H1 (cell line): ENCODE results near the gene CCR1. TPM values are rescaled to one million over a fixed set of nuclear protein-coding genes. Genes with fewer than 3 reads are reported as not detected.

Source experiments
- CTCF ChIA-PET: fragments of 300-600 bp; sonication (Branson Sonifier 250); formaldehyde crosslinking; loops from one replicate; lab custom pipeline; 2021; ENCODE audit not compliant: partially characterized antibody; lab: Charles Lee
- POLR2A ChIA-PET: fragments of 300-600 bp; sonication (Branson Sonifier 250); formaldehyde crosslinking; loops from one replicate; lab custom pipeline; 2021; ENCODE audit warnings: inconsistent platforms; ENCODE audit not compliant: partially characterized antibody; lab: Charles Lee
- DNase-seq, 2 experiments: peaks; one replicate each; pipeline versions ENCODE4 v3.0.0 to v3.0.0-alpha.2; 2010 to 2022; ENCODE audit warnings: low spot score in 2 of 2, low read depth in 1 of 2, mixed read lengths in 1 of 2
- FAIRE-seq: peaks from 2 replicates; lab custom pipeline; 2011; peaks lifted over from hg19 to GRCh38; lab: Jason Lieb, UNC
- H2AFZ ChIP-seq: 2 replicates; pipeline ENCODE4 v1.8.1; 2012; ENCODE audit warnings: low read length, inconsistent platforms
- H2AK5ac ChIP-seq: 2 replicates; pipeline ENCODE4 v1.6.1; 2013; ENCODE audit warnings: low read depth, low read length
- H2BK120ac ChIP-seq: replicated peaks from 2 replicates; pipeline ENCODE3; 2013; ENCODE audit warnings: low read depth, low read length, inconsistent platforms
- H2BK12ac ChIP-seq: 2 replicates; pipeline ENCODE4 v1.6.1; 2013; ENCODE audit warnings: low read depth, low read length
- H2BK15ac ChIP-seq: 2 replicates; pipeline ENCODE4 v1.6.1; 2013; ENCODE audit warnings: low read length
- H2BK20ac ChIP-seq: 2 replicates; pipeline ENCODE4 v1.6.1; 2013; ENCODE audit warnings: low read length
- H2BK5ac ChIP-seq: 2 replicates; pipeline ENCODE4 v1.6.1; 2013; ENCODE audit warnings: low read depth, low read length
- H3K14ac ChIP-seq: 2 replicates; pipeline ENCODE4 v1.6.1; 2013; ENCODE audit warnings: inconsistent platforms; ENCODE audit not compliant: insufficient read length
- H3K18ac ChIP-seq: 2 replicates; pipeline ENCODE4 v1.6.1; 2013; ENCODE audit warnings: low read length; ENCODE audit errors: extremely low read depth
- H3K23ac ChIP-seq: 2 replicates; pipeline ENCODE4 v1.6.1; 2013; ENCODE audit warnings: inconsistent platforms; ENCODE audit not compliant: insufficient read length
- H3K23me2 ChIP-seq: 2 replicates; pipeline ENCODE4 v1.6.1; 2013; ENCODE audit warnings: low read depth, low read length
- H3K27ac ChIP-seq: 2 replicates; pipeline ENCODE4 v1.6.1; 2011; ENCODE audit warnings: low read depth, low read length, inconsistent platforms
- H3K27me3 ChIP-seq, 4 experiments: replicated peaks in 1 of 4; 1 replicate in 1 of 4; 2 replicates in 3 of 4; pipeline versions ENCODE4 v1.6.1 to v1.8.1; 2011 to 2013; ENCODE audit warnings: low read length in 3 of 4, mild to moderate bottlenecking in 3 of 4, inconsistent platforms in 2 of 4, mixed read lengths in 2 of 4, moderate library complexity in 1 of 4; ENCODE audit not compliant: control insufficient read depth in 3 of 4, insufficient read depth in 3 of 4; ENCODE audit errors: extremely low read depth in 1 of 4
- H3K36me3 ChIP-seq, 4 experiments: 2 replicates each; pipeline versions ENCODE4 v1.6.1 to v1.8.1; 2011 to 2013; ENCODE audit warnings: mild to moderate bottlenecking in 4 of 4, low read length in 3 of 4, moderate library complexity in 2 of 4, control low read depth in 1 of 4, inconsistent platforms in 1 of 4; ENCODE audit not compliant: insufficient read depth in 4 of 4, control insufficient read depth in 2 of 4
- H3K4ac ChIP-seq: replicated peaks from 2 replicates; pipeline ENCODE3; 2013; ENCODE audit warnings: low read length, low read depth, mixed read lengths, inconsistent platforms; ENCODE audit not compliant: insufficient read length
- H3K4me1 ChIP-seq, 4 experiments: replicated peaks in 1 of 4; 1 replicate in 1 of 4; 2 replicates in 3 of 4; pipeline versions ENCODE4 v1.6.1 to v1.8.1; 2011 to 2013; ENCODE audit warnings: low read length in 3 of 4, inconsistent platforms in 2 of 4, mixed read lengths in 1 of 4; ENCODE audit not compliant: insufficient read depth in 4 of 4, control insufficient read depth in 3 of 4
- H3K4me2 ChIP-seq, 2 experiments: 2 replicates each; pipeline versions ENCODE4 v1.6.1 to v1.8.1; 2011 to 2013; ENCODE audit warnings: low read depth in 2 of 2, low read length in 2 of 2, control low read depth in 1 of 2, inconsistent platforms in 1 of 2, mild to moderate bottlenecking in 1 of 2; ENCODE audit not compliant: insufficient read depth in 1 of 2
- H3K4me3 ChIP-seq, 4 experiments: fragments of 200-600, 300-600 bp in 1 of 4; sonication (generic), shearing (Covaris generic), sonication (Bioruptor Twin) in 1 of 4; 2 replicates each; pipeline versions ENCODE4 v1.5.1 to v1.8.1; 2011 to 2016; ENCODE audit warnings: low read length in 4 of 4, low read depth in 3 of 4, control low read depth in 2 of 4, inconsistent platforms in 2 of 4, mild to moderate bottlenecking in 2 of 4, mixed read lengths in 1 of 4, moderate library complexity in 1 of 4; ENCODE audit not compliant: insufficient read depth in 2 of 4; ENCODE audit errors: extremely low read depth in 1 of 4
- H3K56ac ChIP-seq: replicated peaks from 2 replicates; pipeline ENCODE3; 2013; ENCODE audit warnings: low read depth, mild to moderate bottlenecking, mixed read lengths, low read length, inconsistent platforms; ENCODE audit not compliant: insufficient read length
- H3K79me1 ChIP-seq: 2 replicates; pipeline ENCODE4 v1.6.1; 2013; ENCODE audit warnings: low read depth, low read length, control low read depth
- H3K79me2 ChIP-seq, 2 experiments: 2 replicates each; pipeline versions ENCODE4 v1.6.1 to v1.8.1; 2012 to 2013; ENCODE audit warnings: low read length in 2 of 2, mild to moderate bottlenecking in 2 of 2, inconsistent platforms in 1 of 2; ENCODE audit not compliant: insufficient read depth in 2 of 2, control insufficient read depth in 1 of 2
- H3K9ac ChIP-seq, 4 experiments: replicated peaks in 1 of 4; 1 replicate in 1 of 4; 2 replicates in 3 of 4; pipeline versions ENCODE4 v1.6.1 to v1.8.1; 2011 to 2013; ENCODE audit warnings: low read depth in 3 of 4, low read length in 3 of 4, control low read depth in 2 of 4, mild to moderate bottlenecking in 2 of 4, moderate library complexity in 2 of 4, inconsistent platforms in 1 of 4; ENCODE audit errors: extremely low read depth in 1 of 4
- H3K9me3 ChIP-seq, 2 experiments: 2 replicates each; pipeline versions ENCODE4 v1.6.1 to v1.8.1; 2012 to 2013; ENCODE audit warnings: mild to moderate bottlenecking in 2 of 2, moderate library complexity in 2 of 2, control low read depth in 1 of 2, inconsistent platforms in 1 of 2, low read depth in 1 of 2, low read length in 1 of 2, mixed read lengths in 1 of 2; ENCODE audit not compliant: insufficient read depth in 2 of 2
- H4K20me1 ChIP-seq, 2 experiments: replicated peaks in 1 of 2; 2 replicates each; pipeline versions ENCODE3 to v1.8.1; 2011 to 2013; ENCODE audit warnings: inconsistent platforms in 2 of 2, low read length in 2 of 2, mild to moderate bottlenecking in 1 of 2; ENCODE audit not compliant: insufficient read depth in 2 of 2, control insufficient read depth in 1 of 2
- H4K5ac ChIP-seq: 2 replicates; pipeline ENCODE4 v1.6.1; 2013; ENCODE audit warnings: low read length, low read depth, mixed read lengths, inconsistent platforms; ENCODE audit not compliant: insufficient read length
- H4K8ac ChIP-seq: 2 replicates; pipeline ENCODE4 v1.8.0; 2013; ENCODE audit warnings: mild to moderate bottlenecking, moderate library complexity, low read length, inconsistent platforms; ENCODE audit not compliant: insufficient read depth; ENCODE audit errors: extremely low read depth
- H4K91ac ChIP-seq: replicated peaks from 2 replicates; pipeline ENCODE3; 2013; ENCODE audit warnings: low read length, mixed read lengths, inconsistent platforms; ENCODE audit not compliant: insufficient read length
- WGBS, 2 experiments: shearing (Covaris generic) in 1 of 2; methylation state at CpG; one replicate each; pipeline versions ENCODE4 v1.1.6 to v1.1.7; 2013 to 2015; ENCODE audit warnings: low lambda C conversion rate in 2 of 2, mixed read lengths in 2 of 2, inconsistent platforms in 1 of 2, low coverage in 1 of 2, missing lambda C conversion rate in 1 of 2; ENCODE audit not compliant: insufficient replicate concordance in 2 of 2, insufficient coverage in 1 of 2, insufficient read length in 1 of 2; ENCODE audit errors: extremely low coverage in 1 of 2, missing lambda C conversion rate in 1 of 2; 5-methylcytosine and 5-hydroxymethylcytosine counted together
- polyA plus RNA-seq, 7 experiments: library from polyadenylated mRNA; depleted of rRNA in 3 of 7; stranded (reverse) in 5 of 7; unstranded in 2 of 7; fragments of >200 nt in 5 of 7; fragments of 200-250 nt in 2 of 7; gene quantifications; 1 replicate in 5 of 7; 2 replicates in 1 of 7; 4 replicates in 1 of 7; pipeline versions ENCODE4 v1.2.1 to v1.2.3, GENCODE V29; 2011 to 2013; ENCODE audit warnings: missing spikeins in 2 of 7, mixed read lengths in 2 of 7
- total RNA-seq: library from RNA; stranded (reverse); fragmentation: NEBNext Ultra II Directional; extraction: Animal tissue kit (Norgen Biotek cat#: 25700); gene quantifications from 2 replicates; pipeline ENCODE4 v1.2.1, GENCODE V29; 2021

The CCR1 gene
- total and polyA plus RNA-seq, 2 of the 8 experiments (the other 6 are each of a cell fraction or from before 2014, with no cell fraction given) = not detected

DNA sequence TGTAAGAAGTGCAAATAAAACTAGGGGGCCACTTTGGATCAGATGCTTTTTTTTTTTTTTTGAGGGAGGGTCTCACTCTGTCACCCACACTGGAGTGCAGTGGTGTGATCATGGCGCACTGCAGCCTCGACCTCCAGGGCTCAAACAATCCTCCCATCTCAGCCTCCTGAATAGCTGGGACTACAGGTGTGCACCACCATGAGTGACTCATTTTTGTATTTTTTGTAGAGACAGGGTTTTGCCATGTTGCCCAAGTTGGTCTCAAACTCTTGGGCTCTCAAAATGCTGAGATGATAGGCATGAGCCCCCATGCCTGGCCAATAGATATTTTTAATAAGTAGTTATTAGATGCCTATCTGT, 20.8 kb downstream of the CCR1 start:
- H4K91ac ChIP-seq = no peak overlapping the region
- no peak overlapping the region for H4K8ac ChIP-seq
- no peaks in the 10 kb centered on the region for H3K79me2 ChIP-seq
- no peak overlapping the region for H3K14ac ChIP-seq
- ChIA-PET CTCF (interaction anchor here (0.6 to 1.8 kb wide), 4 partner anchors 9 to 31 kb away, joined by 3 to 6 read pairs (median 4); partner anchors contain the start of gene CCR1), POLR2A (no interaction called here)
- no peak for FAIRE-seq
- H3K36me3 ChIP-seq = no peaks in the 10 kb centered on the region
- no peaks in the 10 kb centered on the region for H3K79me1 ChIP-seq
- H3K9ac ChIP-seq = no peak overlapping the region
- no peak overlapping the region for H2BK5ac ChIP-seq
- H4K5ac ChIP-seq = no peak overlapping the region
- H3K9me3 ChIP-seq = no peaks in the 10 kb centered on the region
- H3K4me1 ChIP-seq = no peaks in the 10 kb centered on the region
- no peak overlapping the region for H2BK15ac ChIP-seq
- 85% methylated on average over 2 of the region's 2 CpGs; no CpG with 5 or more reads in 1 of the 2 experiments for WGBS, 2 experiments
- no peaks in the 10 kb centered on the region; the same call in 1 of the 2 replicates for H3K23me2 ChIP-seq
- no peak overlapping the region for H2BK120ac ChIP-seq
- H3K4me3 ChIP-seq = no peak overlapping the region
- H2AFZ ChIP-seq = no peak overlapping the region
- no peak overlapping the region for H3K4ac ChIP-seq
- H2BK12ac ChIP-seq = no peak overlapping the region
- no peak overlapping the region for H3K23ac ChIP-seq
- no peaks in the 10 kb centered on the region; a peak in 1 of 7 replicates for H3K27me3 ChIP-seq
- H3K4me2 ChIP-seq = no peak overlapping the region
- no peak overlapping the region for H2AK5ac ChIP-seq
- H4K20me1 ChIP-seq = no peaks in the 10 kb centered on the region
- no peak overlapping the region for H3K18ac ChIP-seq
- H2BK20ac ChIP-seq = no peak overlapping the region
- DNase-seq = no peak
- H3K56ac ChIP-seq = no peak overlapping the region
- H3K27ac ChIP-seq = no peak overlapping the region
